GM21447 (cell line): ENCODE measurements around the gene TRIM13.
"Not testable (repeated sequence)": the region's sequence is repeated elsewhere in the genome, so short reads cannot be mapped to it uniquely, and the experiment has no call there.

Experiments
- ATAC-seq: cut with Tn5 transposase; IDR thresholded peaks from one replicate; pipeline ENCODE4 v1.9.1; 2021; ENCODE audit not compliant: unreplicated experiment

TRIM13 gene

DNA sequence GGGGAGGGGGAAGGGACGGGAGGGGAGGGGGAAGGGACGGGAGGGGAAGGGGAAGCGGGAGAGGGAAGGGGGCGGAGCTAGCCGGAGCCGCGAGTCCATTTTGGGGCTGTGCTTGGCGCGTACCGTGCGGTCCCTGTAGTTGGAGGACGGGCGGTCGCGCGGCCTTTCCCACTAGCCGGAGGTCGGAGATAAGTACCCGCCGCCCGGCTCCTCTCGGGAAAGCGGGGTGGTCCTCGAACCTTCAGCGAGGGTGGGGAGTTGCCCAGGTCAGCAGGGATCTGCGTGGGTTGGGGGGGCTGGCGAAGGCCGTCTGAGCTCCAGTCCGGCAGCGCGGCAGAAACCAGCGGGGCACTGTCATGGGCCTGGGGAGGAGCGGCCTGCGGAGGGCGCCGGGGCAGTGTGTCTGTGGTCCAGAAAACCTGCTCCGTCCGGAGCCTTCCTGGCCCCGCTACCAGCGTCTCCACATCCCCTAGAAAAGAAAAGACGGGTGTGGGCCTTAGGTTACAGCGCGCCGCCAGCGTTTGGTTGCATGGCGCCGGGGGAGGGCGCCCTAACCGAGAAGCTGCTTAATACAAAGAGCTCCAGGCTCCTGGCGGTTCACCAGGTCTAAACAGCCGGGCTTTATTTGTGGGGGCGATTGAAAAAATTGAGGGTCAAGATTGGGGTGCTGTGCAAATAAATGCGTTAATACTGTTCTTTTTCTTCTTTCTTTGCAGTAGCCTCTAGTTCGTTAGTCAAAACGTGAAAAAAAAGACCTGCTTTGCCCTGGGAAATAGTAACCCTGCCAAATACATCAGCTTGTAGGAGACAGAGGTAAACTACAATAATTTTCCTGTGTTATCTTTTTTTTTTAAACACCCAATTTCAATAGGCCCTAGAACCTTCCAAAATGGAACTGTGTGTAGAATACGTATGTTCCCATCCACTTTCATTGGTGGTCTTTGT lies at the start of gene TRIM13:
TSS of gene TRIM13 (plus strand) at position 92 of the 945 bp plus-strand sequence. CDS start 14,899 bp downstream, outside the sequence.
- peak; percentile 75 for ATAC-seq

GRCh38 chr13:49948777-49949270 lies 48.0 kb upstream of the TRIM13 start:
- not testable (repeated sequence) for ATAC-seq

DNA sequence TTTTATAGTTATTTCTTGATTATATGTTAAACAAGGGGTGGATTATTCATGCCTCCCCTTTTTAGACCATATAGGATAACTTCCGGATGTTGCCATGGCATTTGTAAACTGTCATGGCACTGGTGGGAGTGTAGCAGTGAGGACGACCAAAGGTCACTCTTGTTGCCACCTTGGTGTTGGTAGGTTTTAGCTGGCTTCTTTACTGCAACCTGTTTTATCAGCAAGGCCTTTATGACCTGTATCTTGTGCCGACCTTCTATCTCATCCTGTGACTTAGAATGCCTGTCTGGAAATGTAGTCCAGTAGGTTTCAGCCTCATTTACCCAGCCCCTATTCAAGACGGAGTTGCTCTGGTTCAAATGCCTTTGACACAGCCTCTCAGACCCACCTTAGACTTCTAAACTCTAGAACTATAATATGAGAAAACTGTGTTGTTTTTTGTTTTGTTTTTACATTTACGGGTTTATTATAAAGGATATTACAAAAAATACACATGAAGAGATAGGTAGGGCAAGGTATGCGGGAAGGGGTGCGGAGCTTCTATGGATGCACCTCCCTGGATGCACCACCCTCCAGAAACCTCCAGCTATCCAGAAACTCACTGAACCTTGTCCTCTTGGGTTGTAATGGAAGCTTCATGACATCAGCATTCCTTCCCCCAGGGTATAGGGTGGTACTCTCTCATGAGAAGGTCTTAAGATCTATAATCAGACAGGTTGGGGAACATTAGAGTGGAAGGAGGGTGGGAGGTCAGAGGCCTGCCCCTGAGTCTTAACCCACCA lies 44.9 kb upstream of the TRIM13 start:
- no peak for ATAC-seq

- ATAC-seq: no peak
Observed at GRCh38 chr13:49953560-49953959, 43.3 kb upstream of the TRIM13 start.

DNA sequence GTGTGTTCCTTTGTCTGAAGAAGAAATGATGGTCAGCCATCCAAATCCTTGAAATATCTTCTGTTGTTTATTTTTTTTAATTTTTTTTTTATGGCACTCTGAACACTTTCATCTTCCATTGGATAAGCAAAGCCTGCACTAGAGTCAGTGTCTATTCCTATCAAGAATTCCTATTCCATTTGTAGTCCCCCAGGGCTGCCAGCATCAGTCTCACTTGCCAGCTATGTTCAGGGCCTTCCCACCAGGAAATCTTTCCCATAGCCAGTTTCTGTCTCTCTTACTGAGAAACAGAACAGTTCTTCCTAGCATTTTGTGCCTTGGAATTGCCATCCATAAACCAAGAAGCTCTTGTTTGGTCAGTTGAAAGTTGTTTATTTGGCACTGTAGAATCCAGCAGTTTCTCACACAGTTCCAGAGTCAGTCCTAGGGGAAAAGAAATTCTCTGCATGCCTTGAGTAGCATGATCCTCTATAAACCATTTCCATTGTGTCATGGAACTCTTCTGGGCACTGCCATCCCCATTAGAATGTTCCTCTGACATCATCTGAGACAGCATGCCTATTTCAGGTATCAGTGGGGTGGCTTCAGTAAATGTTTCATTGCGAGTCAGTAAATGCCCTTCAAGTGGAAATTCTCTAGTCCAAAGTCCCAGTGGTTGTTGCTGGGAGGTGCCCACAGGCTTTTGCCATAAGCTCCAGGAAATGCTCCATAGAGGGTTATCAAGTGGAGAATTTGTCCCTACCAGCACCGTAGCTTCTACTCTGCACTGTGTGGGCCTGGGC lies 42.0 kb upstream of the TRIM13 start:
- no peak for ATAC-seq

- no peak for ATAC-seq
Observed at GRCh38 chr13:49956131-49956530, 40.7 kb upstream of the TRIM13 start.

GRCh38 chr13:49958321-49958720 lies 38.5 kb upstream of the TRIM13 start:
- ATAC-seq: no peak

GRCh38 chr13:49967456-49967855 lies 29.4 kb upstream of the TRIM13 start:
- no peak for ATAC-seq

DNA sequence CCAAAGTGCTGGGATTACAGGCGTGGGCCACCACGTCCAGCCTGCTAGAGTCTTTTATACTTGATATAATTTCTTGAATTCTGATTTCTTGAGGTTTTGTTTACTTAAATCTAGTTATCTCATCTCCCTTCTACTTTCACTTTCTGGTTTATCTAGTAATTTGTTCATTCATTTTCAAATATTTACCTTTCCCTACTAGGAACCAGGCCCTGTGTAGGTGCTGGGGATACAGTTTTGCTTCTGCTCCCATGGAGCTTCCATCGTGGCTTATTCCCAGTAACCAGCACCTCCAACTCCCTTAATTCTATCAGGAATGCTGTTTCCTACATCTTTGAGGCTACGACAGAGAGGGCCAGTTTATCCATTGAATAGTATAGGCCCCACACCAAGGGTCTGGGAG lies 24.1 kb upstream of the TRIM13 start:
- no peak for ATAC-seq

GRCh38 chr13:49975826-49976225 lies 21.0 kb upstream of the TRIM13 start:
- no peak for ATAC-seq

DNA sequence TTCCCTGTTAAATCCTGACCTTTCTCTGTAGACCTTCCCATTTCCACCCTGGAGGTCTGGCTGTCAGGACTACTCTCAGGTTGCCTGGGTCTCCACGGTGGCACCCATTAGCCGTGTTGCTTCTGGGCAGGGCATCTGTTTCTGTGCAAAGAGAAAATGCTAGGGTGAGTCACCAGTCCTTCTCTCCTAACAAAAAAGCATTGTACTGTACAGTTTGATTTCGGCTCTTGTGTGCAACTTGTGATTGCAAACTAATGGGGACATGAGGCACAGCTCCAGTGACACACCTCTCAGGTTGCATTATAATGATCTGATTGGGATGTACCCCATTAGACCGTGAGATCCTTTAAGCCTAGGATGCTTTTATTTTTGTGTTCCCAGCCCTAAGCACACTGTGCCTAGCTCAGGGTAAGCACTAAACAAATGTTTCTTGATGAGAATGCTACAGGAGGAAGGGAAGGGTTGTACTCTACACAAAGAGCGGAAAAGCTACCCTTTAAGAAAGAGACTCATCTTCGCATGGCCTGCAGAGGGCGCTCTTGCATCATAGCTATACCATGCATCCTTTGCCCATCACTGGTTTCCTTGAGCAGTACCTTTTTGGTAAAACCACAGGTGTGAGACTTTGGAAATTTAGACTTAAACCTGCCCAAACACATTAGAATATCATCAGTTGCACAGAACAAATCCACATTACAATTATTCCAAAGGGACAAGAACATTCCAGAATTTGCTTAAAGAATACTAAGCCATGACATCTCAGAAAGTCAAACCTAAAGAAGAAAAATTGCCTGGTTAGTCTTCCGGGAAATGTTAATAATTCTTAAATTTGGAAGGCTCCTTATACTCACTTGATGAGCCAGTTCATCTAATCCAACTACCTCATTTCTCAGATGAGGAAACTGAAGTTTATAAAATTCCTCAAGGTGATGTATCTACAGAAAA lies 20.3 kb upstream of the TRIM13 start:
- no peak for ATAC-seq

GRCh38 chr13:49977992-49978391 lies 18.9 kb upstream of the TRIM13 start:
- ATAC-seq: no peak

DNA sequence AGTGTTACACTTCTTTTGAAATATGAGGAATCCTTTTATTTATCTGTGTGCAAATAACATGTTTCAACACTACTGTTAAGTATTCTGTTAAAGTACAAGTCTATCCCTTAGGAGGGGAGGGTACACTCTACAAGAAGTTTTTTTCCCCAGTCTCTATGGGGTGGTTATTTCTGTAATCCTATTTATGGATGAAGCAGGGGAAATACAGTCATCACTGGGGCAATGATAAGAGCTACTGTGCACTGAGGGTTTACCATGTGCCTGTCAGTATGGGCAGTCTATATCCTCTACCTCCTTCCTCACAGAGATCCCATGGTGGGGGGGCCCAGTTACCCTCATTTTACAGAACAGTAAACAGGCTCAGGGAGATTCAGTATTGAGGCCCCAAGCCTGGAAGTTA lies 16.6 kb upstream of the TRIM13 start:
- no peak for ATAC-seq

DNA sequence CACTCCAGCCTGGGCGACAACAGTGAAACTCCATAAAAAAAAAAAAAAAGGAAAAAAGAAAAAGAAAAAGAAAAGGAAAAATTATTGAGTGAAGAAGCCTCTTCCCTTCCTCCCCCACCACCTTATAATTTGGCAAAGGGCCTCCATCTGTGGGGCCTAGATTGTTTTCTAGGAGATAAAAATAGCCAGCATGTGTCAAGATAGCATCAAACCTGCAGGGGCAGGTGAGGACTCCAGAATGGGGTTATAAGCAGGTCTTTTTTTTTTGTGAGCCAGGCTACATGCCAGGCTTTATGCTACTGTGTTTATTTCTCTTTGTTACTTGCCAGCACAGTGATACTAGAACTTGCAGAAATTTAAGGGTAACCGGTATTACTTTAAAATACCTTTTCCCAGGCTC lies 11.7 kb upstream of the TRIM13 start:
- ATAC-seq: no peak

- no peak for ATAC-seq
Observed at GRCh38 chr13:49986471-49986870, 10.4 kb upstream of the TRIM13 start.

GRCh38 chr13:49990612-49991011 lies 6.2 kb upstream of the TRIM13 start:
- ATAC-seq: not testable (repeated sequence)

GRCh38 chr13:49993111-49993510 lies 3.7 kb upstream of the TRIM13 start:
- no peak for ATAC-seq

GRCh38 chr13:49993666-49994065 lies 3.2 kb upstream of the TRIM13 start:
- ATAC-seq: no peak

GRCh38 chr13:49995625-49996101 lies 1.2 kb upstream of the TRIM13 start:
- no peak for ATAC-seq
